Testis (tissue), 2 donors: Measurements from ENCODE around the gene C3orf38.

ENCODE experiments used
- CTCF ChIP-seq, 3 experiments: fragments of 450-650 bp in 2 of 3; fragments of 200-600 bp in 1 of 3; sonication (generic) in 1 of 3; IDR thresholded peaks; one replicate each; pipeline ENCODE4 v1.5.1; 2016 to 2019; ENCODE audit warnings: antibody characterized with exemption in 3 of 3, mild to moderate bottlenecking in 2 of 3, moderate library complexity in 1 of 3
- POLR2A ChIP-seq: fragments of 450-650 bp; IDR thresholded peaks from one replicate; pipeline ENCODE4 v1.6.1; 2017; ENCODE audit warnings: antibody characterized with exemption, mild to moderate bottlenecking, moderate library complexity

GRCh38 chr3:88150371-88150770, 612 bp downstream of the C3orf38 start:
- TF ChIP-seq CTCF (IDR thresholded peaks at IDR 0.05) (no peak), POLR2A (no peak)
